ENCODE results near the gene C22orf31.

DNA sequence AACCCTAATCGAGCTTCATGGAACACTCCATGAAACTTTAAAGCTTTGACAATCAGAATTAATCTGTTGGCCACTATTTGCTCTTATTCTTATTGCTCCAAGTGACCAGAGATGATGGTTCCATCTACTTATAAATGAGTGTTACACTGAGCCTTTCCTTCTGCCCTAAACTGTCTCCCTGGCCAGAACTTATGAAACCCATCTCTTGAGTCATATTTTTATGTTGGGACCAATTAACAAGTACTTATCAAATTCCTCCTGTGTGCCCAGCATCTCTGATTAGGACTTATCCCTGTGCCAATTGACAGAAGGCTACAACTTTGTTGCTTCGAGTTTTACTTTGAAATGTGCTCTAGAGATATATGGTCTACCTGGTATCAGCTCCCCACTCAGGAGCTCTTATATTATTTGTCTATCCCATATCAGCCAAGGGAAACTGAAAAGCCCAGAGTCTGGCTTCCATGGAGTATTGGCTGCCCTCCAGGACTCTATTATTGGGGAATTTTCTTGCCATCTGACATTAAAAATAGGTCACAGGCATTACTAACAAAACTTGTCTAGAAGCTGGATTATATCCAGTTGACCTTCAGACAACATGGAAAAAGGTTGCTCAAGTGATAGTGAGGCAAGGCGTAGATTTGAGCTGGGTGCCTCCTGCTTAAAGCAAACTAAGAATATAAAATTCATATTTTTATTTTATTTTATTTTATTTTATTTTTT, 20.0 kb upstream of the C22orf31 start:
- TF ChIP-seq, protein P1, sequence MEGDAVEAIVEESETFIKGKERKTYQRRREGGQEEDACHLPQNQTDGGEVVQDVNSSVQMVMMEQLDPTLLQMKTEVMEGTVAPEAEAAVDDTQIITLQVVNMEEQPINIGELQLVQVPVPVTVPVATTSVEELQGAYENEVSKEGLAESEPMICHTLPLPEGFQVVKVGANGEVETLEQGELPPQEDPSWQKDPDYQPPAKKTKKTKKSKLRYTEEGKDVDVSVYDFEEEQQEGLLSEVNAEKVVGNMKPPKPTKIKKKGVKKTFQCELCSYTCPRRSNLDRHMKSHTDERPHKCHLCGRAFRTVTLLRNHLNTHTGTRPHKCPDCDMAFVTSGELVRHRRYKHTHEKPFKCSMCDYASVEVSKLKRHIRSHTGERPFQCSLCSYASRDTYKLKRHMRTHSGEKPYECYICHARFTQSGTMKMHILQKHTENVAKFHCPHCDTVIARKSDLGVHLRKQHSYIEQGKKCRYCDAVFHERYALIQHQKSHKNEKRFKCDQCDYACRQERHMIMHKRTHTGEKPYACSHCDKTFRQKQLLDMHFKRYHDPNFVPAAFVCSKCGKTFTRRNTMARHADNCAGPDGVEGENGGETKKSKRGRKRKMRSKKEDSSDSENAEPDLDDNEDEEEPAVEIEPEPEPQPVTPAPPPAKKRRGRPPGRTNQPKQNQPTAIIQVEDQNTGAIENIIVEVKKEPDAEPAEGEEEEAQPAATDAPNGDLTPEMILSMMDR (IDR thresholded peaks at IDR 0.05), result no peak
- TF ChIP-seq, protein P2, sequence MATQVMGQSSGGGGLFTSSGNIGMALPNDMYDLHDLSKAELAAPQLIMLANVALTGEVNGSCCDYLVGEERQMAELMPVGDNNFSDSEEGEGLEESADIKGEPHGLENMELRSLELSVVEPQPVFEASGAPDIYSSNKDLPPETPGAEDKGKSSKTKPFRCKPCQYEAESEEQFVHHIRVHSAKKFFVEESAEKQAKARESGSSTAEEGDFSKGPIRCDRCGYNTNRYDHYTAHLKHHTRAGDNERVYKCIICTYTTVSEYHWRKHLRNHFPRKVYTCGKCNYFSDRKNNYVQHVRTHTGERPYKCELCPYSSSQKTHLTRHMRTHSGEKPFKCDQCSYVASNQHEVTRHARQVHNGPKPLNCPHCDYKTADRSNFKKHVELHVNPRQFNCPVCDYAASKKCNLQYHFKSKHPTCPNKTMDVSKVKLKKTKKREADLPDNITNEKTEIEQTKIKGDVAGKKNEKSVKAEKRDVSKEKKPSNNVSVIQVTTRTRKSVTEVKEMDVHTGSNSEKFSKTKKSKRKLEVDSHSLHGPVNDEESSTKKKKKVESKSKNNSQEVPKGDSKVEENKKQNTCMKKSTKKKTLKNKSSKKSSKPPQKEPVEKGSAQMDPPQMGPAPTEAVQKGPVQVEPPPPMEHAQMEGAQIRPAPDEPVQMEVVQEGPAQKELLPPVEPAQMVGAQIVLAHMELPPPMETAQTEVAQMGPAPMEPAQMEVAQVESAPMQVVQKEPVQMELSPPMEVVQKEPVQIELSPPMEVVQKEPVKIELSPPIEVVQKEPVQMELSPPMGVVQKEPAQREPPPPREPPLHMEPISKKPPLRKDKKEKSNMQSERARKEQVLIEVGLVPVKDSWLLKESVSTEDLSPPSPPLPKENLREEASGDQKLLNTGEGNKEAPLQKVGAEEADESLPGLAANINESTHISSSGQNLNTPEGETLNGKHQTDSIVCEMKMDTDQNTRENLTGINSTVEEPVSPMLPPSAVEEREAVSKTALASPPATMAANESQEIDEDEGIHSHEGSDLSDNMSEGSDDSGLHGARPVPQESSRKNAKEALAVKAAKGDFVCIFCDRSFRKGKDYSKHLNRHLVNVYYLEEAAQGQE (IDR thresholded peaks at IDR 0.05; ENCODE audit: insufficient read depth in 1 of 2, low read depth in 2 of 2, low read length in 1 of 2), result no peak

Measured in Panc1 (cell line).